HG03196 (cell line): Measurements from ENCODE around the gene FIGNL2.
"Not testable (repeated sequence)": the region's sequence is repeated elsewhere in the genome, so short reads cannot be mapped to it uniquely, and the experiment has no call there.

Experiments
- ATAC-seq: cut with Tn5 transposase; IDR thresholded peaks from one replicate; pipeline ENCODE4 v1.9.1; 2021; ENCODE audit not compliant: unreplicated experiment

The FIGNL2 gene

GRCh38 chr12:51848326-51848727 is at the start of gene FIGNL2:
Gene FIGNL2, minus strand, starts transcription at chr12:51848718. Its CDS starts 26,305 bp downstream, at chr12:51822413.
- ATAC-seq: no peak

GRCh38 chr12:51897181-51897580 is 48.7 kb upstream of the FIGNL2 start:
- no peak for ATAC-seq

GRCh38 chr12:51896236-51896635 is 47.7 kb upstream of the FIGNL2 start:
- ATAC-seq: no peak

GRCh38 chr12:51895378-51896135 is 47.0 kb upstream of the FIGNL2 start:
- no peak for ATAC-seq

- no peak for ATAC-seq
Measured at GRCh38 chr12:51893786-51894185, 45.3 kb upstream of the FIGNL2 start.

GRCh38 chr12:51891843-51892242 is 43.3 kb upstream of the FIGNL2 start:
- ATAC-seq: no peak

- ATAC-seq: no peak
Measured at GRCh38 chr12:51890511-51891171, 42.1 kb upstream of the FIGNL2 start.

- ATAC-seq: no peak
Measured at GRCh38 chr12:51890133-51890464, 41.6 kb upstream of the FIGNL2 start.

- no peak for ATAC-seq
Measured at GRCh38 chr12:51889216-51890132, 41.0 kb upstream of the FIGNL2 start.

- no peak for ATAC-seq
Measured at GRCh38 chr12:51888316-51889215, 40.0 kb upstream of the FIGNL2 start.

- ATAC-seq: no peak
Measured at GRCh38 chr12:51887476-51888315, 39.2 kb upstream of the FIGNL2 start, which contains the start of gene ANKRD33. Gene ANKRD33, plus strand, starts transcription at chr12:51888103. Its CDS starts 84 bp downstream, at chr12:51888187.

- no peak for ATAC-seq
Measured at GRCh38 chr12:51886021-51886710, 37.6 kb upstream of the FIGNL2 start.

GRCh38 chr12:51885294-51886020 is 36.9 kb upstream of the FIGNL2 start:
- not testable (repeated sequence) for ATAC-seq

GRCh38 chr12:51884676-51885229 is 36.2 kb upstream of the FIGNL2 start:
- ATAC-seq: no peak

- no peak for ATAC-seq
Measured at GRCh38 chr12:51883998-51884675, 35.6 kb upstream of the FIGNL2 start.

GRCh38 chr12:51883295-51883694 is 34.8 kb upstream of the FIGNL2 start:
- ATAC-seq: no peak

GRCh38 chr12:51879102-51879501 is 30.6 kb upstream of the FIGNL2 start:
- no peak for ATAC-seq
